T-helper 1 cell (primary cell): Measurements from ENCODE around the gene TRIM71.

ENCODE experiments used
- DNase-seq, 5 donors: peaks; one replicate each; pipeline ENCODE4 v3.0.0-alpha.2; 2012 to 2020

Gene TRIM71

DNA sequence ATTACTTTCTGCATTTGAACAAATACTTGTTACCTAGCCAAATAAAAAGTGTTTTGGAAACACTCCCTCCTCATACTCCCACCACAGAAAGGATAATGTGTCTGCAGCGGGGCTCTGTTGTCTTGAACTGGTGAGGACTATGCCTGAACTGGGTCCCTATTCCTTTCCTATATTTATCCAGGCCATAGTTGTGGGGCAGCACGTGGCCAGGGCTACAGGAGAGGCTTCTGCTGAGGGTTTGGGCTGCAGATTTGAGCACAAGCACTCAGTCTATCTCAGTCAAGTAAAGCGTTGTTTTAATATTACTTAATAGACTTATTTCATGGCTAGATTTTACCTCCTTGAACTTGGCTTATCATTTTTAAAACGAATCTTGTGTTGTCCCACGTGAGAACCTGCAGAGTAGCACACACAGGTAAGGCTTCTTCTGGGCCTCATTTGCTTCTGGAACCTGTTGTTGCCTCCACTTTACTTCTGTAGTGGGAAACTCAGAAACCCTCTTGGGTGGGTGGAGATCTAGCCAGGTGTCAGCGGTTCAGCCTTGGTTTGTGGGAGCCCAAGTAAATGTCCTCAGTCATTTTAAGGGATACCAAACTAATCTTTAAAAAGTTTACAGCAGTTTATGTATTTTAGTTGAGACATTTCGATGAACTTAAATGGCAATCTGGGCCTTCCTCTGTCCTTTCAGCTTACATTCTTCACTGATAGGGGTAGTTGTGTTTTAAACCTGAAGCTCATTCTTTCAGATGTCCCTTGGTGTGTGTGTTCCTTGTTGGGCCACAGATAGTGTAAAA, 51.1 kb downstream of the TRIM71 start:
- DNase-seq: no peak

DNA sequence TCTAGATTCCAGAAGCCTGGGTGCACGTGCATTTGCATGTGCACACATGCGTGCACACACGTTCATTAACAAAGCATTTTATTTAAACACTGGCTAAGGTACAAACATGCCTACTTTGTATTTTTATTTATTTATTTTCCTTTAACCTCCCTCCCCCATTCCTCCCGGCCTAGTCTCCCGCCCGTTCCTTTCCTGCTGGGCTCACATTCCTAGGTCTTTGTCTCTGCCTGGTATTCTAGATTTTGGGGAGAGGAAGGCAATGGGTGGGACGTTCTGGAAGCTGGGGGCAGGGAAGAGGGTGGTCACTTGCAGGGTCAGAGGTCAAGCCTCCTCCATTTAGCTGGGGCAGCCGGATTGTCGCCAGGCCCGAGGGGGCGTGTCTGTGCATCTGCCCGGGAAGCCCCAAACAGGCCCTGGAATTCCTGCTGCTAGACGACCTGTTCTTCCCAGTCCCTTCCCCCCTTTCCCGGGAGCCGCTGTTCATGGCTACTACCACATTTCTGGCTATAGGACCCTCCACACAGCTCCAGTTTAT, 51.8 kb downstream of the TRIM71 start:
- DNase-seq: no peak

DNA sequence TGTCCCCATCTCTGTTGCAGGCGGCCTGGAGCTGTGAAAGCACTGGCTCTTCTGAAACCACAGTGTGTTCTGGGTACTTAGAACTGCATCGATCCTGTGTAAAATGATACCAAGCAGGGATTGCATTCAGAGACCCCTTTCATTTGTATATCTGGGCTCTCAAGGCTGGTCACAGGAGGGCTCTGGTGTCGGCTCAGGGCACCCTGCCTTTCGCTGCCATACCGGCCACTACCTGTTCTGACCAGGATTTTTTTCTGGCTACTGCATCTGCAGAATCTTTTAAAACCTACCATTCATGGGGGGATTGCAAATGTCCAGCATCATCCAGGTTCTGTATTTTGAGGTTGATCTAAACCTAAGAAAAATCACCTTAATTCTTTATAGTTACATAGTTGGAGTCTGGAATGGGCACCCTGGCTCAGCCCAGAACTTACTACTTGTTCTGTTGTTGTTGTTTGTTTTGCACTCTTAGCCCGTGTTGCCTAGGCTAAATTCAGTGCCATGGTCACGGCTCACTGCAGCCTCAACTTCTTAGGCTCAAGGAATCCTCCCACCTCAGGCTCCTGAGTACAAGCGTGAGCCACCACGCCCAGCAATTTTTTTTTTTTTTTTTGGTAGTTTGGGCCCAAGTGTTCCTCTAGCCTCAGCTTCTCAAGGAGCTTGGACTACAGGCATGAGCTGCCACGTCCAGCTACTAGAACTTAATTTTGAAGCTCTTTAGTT, 52.7 kb downstream of the TRIM71 start:
- DNase-seq: no peak

DNA sequence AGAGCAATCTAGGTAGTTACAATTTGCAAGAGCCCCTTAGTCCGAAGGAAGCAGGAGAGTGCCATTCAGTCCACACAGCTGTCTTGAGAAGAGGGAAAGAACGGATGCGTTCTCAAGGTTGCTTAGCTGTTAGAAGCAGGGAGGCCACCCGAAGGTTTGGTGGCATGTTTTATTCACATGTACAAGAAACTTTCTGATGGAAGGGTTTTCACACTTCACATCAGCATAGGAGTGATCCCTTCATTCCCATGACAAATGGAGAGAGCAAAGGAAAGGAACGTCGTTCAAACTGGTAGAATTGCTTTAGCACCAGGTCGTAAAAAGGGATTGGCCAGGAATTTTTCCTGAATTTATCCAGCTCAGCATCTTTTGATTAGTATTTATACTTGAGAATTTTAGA, 53.5 kb downstream of the TRIM71 start:
- no peak for DNase-seq

DNA sequence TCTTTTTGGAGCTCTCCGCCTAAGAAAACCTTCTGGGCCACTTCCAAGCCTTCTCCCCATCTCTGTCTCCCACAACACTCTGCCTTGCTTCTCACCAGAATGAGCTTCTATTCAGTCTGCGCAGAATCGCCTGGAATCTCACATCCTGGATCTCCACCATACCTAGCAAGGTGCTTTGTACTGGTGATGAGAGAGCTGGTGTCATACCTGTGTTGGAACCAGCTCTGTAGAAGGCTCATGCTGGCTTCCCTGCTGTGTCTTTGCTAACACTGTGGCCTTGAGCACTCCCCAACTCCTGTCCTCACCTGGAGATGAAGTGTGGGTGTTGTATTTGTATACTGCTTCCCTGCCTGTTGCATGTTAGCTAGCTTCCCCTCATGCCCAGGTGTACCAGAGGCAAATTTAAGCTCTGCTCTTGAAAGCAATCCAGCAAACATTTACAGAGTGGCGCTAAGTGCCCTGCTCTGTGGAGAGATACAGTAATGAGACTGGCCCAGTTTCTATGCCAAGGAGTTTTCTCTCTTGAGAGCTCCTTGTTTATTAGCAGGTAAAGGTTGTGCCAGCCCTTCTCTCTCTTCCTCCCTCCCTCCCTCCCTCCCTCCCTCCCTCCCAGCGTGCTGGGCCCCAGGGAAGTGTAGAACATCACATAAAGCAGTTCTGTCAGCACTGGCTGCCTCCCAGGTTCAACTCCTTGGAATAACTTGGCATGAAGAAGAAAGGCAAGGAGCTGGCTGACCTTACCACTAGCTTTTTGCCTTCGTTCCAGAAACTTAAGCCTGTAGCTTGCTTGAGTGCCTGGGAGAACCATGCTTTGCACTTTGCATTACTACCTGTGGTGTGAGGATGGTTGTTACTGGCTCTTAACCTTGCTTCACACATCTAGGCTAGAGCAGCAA, 54.9 kb downstream of the TRIM71 start:
- no peak for DNase-seq

DNA sequence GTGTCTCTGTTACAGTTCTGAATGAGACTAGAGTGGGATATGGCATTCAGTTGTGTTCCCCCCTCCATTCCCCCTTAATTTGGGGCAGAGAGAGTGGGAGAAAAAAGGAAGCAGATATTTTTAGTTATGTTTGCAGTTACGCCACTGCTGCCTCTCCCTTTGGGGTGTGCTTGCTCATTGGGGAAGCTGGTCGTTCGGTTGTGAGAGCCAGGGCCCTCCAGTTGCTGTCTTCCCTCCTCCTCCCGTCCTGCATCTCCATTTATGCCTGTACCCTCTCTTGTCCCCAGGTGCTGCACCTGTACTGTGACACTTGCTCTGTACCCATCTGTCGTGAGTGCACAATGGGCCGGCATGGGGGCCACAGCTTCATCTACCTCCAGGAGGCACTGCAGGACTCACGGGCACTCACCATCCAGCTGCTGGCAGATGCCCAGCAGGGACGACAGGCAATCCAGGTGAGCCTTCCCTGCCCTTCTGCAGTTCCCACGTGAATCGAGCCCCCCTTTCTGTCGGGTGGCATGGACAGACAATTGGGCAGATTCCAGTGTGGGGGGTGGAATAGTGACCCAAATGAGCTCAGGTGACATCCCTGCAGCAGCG, 55.8 kb downstream of the TRIM71 start:
- no peak for DNase-seq

DNA sequence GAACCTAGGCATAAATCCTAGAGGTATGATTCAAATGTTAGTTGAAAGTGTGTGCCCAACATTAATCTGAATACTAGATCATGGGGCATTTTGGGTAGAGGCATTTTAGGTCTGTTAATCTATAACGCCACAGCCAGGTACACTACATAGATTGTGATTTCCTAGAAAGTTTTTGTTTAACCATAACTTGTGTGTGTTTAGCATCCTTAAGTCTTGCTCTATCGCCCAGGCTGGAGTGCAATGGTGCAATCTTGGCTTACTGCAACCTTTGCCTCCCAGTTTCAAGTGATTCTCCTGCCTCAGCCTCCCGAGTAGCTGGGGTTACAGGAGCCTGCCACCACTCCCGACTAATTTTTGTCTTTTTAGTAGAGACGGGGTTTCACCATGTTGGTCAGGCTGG, 59.1 kb downstream of the TRIM71 start:
- no peak for DNase-seq

DNA sequence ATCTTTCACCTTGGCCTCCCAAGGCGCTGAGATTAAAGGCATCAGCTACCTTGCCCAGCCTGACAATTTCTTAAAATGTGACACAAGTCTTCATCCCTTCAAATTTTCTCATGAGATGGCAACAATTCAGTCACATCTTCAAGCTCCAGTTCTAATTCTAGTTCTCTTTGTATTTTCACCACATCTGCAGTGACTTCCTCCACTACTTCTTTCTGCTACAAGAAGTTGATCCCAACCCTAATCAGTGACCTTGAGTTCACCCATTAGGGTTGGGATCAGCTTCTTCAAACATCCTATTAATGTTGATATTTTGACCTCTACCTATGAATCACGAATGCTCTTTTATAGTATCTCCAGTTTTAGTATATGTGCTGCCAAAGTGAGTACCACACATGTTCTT, 59.8 kb downstream of the TRIM71 start:
- no peak for DNase-seq

DNA sequence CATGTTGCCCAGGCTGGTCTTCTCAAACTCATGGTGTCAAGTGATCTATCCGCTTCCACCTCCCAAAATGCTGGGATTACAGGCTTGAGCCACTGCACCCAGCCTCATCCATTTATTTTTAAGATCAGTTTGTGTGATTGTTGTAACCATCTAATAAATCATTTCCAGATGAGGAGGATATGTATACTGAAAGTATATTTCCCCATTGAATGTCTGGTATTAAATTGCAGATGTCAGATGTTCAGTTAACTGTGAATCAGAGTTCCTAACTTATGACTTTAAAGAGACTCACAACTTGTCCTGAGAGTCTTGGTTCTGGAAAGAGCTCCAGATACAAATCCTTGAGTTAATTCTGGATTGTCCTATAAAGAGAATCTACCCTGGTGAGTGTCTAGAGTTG, 62.4 kb downstream of the TRIM71 start:
- no peak for DNase-seq

DNA sequence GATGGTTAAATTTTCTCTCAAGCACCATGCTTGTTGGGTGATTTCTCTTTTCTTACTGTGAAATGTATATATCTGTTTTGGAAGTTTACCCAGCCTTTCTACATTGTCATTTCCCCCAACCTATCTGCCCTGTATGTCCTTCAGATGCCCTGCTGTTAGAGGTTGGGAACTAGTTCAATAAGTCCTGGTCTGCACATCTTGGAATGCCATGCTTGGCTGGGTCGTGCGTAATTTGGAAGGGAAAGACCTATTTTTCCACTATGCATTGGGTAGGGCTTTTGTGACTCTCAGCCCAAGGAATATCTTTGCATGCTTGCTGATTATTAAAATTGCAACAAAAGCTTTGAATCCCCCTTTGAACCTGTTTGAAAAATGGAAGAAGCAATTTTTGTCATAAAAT, 63.8 kb downstream of the TRIM71 start:
- DNase-seq: no peak

DNA sequence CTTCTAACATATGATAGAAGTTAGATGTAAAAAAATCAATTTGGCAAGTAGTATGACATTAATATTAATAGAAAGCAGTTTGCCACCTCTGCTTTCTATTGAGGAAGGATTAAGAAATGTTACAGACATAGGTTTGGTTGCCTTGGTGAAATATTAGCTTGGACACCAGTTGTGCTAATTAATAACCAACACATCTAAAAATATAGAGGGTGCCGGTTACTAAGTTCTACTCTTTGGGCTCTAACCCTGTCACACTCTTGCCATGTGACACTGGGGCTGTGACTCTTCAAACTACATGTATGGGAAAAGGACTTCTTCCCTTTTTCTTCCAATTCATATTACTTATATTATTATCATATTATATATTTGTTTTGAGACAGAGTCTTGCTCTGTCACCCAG, 64.4 kb downstream of the TRIM71 start:
- DNase-seq: no peak

DNA sequence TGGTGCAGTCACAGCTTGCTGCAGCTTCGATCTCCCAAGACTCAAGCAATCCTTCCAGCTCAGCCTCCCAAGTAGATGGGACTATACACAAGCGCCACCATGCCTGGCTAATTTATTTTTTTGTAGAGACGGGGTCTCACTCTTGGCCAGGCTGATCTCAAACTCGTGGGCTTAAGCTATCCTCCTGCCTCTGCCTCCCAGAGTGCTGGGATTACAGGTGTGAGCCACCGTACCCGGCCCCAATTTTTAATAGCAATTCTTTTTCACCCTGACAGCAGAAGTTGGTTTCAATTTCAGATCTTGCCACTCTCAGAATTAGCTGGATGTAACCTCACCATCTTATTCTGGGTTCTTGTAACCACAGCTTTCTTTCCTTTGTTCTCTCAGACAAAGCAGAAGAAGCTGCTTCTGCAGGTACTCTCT, 64.8 kb downstream of the TRIM71 start:
- peak in 1 of 5 donors; percentile 73 for DNase-seq

DNA sequence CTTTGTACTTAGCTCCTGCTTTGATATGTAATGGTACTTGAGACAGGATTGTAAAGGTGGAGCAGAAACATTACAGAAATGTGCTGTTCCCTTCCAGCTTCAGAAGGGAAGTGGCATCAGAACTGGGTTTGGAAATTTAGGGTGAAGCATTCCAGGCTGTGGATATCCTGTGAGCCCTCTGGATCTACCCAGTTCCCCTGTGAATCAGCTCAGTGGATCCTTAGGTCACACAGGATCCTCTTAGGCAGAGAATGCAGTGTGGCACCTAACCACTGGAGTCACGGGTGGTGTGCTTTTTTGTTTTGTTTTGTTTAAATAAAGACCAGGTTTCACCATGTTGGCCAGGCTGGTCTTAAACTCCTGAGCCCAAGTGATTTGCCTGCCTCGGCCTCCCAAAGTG, 66.0 kb downstream of the TRIM71 start:
- no peak for DNase-seq

DNA sequence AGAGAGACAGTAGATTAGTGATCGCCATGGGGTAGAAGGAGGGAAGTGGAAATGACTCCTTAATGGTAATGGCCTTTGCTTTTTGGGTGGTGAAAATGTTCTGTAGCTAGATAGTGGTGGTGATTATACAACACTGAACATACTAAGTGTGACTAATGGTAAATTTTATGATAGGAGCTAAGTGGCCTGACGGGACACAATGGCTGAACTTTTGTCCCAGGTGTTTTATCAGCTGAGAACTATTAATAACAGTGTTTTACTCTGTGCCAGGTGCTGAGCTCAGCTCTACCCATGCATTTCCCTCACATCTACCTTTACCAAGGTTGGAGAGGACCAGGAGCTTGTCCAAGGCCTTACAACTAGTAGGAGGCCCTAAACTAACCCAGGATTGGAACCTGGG, 66.8 kb downstream of the TRIM71 start:
- DNase-seq: no peak

DNA sequence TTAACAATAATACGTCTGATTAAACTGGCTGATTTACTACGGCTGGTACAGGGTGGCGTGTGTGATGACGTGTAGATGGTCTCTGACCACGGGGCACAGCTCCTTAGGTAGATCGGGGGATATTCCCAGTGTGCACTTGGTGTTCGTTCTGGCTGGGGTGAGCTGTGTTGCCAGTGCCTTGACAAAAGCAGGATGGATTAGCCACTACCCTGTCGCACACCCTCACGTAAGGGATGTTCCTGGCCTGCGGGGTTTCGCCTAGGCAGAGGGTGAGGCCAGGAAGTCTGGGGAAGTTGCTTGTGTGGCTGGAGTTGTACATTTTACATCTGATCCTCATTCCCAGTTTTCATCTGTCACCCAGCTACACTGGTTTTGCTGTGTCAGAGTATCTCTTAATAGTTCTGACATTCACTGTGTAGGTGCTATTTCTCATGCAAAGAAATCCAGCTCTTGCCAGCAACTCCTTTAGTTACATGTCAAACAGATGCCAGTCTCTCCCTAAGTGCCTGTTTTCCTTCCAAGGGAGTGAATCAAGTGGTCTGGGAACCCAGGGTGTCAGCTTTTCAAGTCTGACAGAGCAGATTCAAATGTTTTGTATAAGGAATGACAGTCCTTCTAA, 67.6 kb downstream of the TRIM71 start:
- no peak for DNase-seq

DNA sequence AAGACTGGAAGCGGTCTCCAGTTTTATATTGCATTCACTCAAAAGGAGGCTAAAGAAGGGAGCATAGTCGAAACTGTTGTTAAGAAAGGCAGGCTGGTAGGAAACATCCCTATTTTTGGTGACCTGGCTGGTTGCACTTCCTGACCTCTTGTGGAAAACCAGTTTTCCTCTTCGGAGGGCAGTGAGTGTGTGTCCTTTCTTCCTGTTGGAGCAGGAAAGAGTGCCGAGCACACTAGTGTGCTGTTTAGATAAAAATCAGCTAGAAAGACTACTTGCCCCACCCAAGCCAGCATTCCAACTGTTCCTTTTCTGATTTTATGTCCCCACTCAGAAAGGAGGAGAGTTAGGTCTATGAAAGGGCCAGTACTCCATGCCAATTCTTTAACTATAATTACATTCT, 68.5 kb downstream of the TRIM71 start:
- no peak for DNase-seq

DNA sequence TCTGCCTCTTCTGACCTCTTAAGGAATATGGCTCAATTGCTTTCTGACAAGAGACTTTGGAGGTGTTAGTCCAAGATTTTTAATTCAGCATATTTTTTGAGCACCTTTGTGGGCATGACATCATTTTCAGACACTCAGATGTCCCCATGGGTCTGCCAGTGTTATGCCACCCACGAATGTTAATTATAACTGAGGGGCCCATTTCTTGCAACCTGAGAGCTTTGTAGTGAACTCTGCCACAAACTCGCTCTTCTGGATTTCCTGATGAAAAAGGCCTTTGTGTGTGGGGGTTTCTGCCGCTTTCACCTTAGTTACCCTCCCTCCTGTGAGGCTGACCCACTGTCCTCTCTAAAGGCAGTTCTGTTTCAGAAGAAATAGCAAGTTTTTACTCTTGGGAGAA, 69.1 kb downstream of the TRIM71 start:
- no peak for DNase-seq

DNA sequence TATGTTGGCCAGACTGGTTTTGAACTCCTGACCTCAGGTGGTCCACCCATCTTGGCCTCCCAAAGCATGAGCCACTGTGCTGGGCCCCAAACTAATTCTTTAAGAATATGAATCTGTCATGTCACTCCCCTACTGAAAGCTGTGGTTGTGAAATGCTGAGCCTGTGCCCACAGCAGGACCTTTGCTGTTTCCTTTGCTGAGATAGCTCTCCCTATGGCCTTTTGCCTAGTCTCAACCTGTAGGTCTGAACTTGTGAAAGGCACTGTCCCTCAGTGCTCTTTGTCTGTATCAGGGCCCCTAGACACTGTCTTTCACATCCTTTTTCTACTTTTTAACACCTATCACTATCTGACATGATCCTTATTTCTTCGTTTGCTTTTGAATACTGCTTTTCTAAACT, 70.9 kb downstream of the TRIM71 start:
- no peak for DNase-seq

DNA sequence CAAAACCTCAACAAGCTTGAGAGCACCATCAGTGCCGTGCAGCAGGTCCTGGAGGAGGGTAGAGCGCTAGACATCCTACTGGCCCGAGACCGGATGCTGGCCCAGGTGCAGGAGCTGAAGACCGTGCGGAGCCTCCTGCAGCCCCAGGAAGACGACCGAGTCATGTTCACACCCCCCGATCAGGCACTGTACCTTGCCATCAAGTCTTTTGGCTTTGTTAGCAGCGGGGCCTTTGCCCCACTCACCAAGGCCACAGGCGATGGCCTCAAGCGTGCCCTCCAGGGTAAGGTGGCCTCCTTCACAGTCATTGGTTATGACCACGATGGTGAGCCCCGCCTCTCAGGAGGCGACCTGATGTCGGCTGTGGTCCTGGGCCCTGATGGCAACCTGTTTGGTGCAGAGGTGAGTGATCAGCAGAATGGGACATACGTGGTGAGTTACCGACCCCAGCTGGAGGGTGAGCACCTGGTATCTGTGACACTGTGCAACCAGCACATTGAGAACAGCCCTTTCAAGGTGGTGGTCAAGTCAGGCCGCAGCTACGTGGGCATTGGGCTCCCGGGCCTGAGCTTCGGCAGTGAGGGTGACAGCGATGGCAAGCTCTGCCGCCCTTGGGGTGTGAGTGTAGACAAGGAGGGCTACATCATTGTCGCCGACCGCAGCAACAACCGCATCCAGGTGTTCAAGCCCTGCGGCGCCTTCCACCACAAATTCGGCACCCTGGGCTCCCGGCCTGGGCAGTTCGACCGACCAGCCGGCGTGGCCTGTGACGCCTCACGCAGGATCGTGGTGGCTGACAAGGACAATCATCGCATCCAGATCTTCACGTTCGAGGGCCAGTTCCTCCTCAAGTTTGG, 72.9 kb downstream of the TRIM71 start:
- DNase-seq: no peak

DNA sequence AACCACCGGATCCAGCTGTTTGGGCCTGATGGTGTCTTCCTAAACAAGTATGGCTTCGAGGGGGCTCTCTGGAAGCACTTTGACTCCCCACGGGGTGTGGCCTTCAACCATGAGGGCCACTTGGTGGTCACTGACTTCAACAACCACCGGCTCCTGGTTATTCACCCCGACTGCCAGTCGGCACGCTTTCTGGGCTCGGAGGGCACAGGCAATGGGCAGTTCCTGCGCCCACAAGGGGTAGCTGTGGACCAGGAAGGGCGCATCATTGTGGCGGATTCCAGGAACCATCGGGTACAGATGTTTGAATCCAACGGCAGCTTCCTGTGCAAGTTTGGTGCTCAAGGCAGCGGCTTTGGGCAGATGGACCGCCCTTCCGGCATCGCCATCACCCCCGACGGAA, 73.6 kb downstream of the TRIM71 start:
- no peak for DNase-seq
